ENCODE data around the gene PRPF31.

PRPF31 gene

DNA sequence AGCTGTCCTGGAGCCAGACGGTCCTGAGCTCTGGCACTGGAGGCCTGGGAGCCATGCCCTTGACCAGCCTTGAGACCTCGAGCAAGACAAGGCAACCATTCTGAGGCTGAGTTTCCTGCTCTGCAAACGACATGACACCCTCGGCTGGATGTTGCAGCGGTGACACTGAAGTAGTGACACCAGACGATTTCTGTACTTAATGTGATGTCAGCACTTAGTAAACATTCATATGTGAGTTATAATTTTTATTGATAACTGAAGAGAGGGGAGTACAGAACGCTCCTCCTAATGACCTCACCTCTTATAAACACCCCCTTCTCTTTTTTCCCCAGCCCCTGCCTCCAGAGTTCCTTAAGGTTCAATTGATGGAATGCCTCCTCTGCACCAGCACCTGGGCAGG, 7.1 kb upstream of the PRPF31 start:
- DNase-seq = no peak

GRCh38 chr19:54109651-54110050, 5.9 kb upstream of the PRPF31 start:
- DNase-seq = no peak

DNA sequence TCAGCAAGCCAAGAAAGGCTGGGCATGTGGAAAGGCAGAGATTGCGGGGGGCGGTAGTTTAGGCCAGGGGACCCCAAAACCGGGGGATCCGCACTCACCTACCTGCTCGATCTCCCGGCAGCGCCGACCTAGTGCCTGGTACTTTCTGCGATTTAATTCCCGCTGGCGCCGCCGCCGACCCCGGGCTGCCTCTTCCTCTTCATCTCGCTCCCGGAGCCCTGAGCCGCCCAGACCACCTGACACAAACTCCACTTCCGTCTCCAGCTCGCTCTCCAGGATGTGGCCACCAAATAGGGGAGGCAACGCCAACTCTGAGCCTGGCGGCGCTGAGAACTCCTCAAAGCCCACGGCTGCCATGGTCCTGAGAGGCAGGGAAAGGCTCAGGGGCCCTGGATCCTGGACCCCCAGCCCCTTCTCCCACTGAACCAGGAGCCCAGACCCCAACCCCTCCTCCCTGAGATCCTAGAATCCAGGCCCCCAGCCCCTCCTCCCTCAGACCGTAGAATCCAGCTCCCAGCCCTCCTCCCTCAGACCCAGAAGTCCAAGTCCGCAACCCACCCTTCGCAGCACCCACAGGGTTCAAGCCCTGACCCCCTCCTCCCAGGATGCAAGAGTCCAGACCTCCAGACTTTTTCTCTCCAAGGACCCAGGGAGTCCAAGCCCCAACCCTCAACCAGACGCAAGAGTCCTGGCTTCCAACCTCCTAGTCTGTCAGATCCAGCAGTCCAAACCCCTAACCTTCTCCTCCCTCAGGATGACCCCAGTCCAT, 1.0 kb upstream of the PRPF31 start:
- DNase-seq = no peak

- no peak for DNase-seq
These were observed 5.7 kb downstream of the PRPF31 start for GRCh38 chr19:54121259-54121658.

GRCh38 chr19:54123682-54124081, 8.1 kb downstream of the PRPF31 start:
- DNase-seq = no peak

DNA sequence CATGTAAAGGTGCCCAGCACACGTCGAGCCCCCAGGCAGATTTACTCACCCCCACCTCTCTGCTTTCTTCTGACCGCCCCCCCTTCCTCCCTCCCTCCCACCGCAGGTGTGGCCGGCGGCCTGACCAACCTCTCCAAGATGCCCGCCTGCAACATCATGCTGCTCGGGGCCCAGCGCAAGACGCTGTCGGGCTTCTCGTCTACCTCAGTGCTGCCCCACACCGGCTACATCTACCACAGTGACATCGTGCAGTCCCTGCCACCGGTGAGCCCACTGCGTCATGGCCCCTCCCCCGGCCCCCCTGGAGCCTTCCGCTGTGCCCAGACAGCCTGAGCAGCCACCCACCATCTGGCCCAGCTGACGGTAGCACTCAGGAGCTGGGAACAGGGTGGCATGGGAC, 8.8 kb downstream of the PRPF31 start:
- no peak for DNase-seq

GRCh38 chr19:54125713-54126112, 10.2 kb downstream of the PRPF31 start:
- DNase-seq = no peak

DNA sequence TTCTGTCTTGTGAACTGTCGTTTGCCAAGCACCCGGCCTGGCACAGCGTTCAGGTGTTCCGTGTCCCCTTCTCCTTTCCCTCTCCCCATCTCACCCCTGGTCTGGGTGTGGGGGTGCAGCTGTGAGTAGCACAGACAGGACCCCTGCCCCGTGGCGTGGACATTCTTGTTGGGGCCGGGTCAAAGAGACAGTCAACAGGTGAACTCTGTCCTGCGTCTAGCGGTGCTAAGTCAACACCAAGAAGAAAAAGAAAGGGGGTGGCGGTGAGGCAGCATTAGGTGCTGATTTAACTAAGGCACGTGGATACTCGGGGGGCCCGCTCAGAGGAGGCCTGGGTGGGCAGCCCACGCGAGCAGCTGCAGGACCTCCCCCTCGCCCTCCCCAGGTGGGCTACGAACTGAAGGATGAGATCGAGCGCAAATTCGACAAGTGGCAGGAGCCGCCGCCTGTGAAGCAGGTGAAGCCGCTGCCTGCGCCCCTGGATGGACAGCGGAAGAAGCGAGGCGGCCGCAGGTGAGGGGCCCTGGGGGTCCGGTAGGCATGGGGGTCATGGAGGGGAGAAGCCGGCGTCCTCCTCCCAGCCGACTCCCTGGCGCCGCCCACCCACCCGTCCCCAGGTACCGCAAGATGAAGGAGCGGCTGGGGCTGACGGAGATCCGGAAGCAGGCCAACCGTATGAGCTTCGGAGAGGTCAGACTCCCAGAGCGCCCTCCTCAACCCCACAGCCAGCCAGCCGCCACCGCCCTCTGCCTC, 12.3 kb downstream of the PRPF31 start:
- no peak for DNase-seq

DNA sequence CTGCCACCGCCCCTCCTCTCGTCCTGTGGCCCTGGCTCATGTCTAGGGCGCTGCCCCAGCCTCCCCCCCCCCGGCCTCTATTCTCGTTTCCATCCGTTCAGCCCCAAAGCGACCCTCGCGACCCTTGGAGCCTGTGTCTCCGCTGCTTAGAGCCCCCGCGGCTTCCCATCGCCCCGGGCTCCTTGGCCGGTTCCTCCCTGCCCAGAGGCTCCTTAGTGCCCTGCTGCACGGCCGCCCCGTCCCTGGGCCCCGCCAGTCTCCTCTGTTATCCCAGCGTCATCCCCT, 12.8 kb downstream of the PRPF31 start:
- DNase-seq = no peak

- no peak for DNase-seq
These were observed 13.5 kb downstream of the PRPF31 start for GRCh38 chr19:54128796-54129616.

- DNase-seq = no peak
These were observed 14.1 kb downstream of the PRPF31 start for GRCh38 chr19:54129617-54129996.

DNA sequence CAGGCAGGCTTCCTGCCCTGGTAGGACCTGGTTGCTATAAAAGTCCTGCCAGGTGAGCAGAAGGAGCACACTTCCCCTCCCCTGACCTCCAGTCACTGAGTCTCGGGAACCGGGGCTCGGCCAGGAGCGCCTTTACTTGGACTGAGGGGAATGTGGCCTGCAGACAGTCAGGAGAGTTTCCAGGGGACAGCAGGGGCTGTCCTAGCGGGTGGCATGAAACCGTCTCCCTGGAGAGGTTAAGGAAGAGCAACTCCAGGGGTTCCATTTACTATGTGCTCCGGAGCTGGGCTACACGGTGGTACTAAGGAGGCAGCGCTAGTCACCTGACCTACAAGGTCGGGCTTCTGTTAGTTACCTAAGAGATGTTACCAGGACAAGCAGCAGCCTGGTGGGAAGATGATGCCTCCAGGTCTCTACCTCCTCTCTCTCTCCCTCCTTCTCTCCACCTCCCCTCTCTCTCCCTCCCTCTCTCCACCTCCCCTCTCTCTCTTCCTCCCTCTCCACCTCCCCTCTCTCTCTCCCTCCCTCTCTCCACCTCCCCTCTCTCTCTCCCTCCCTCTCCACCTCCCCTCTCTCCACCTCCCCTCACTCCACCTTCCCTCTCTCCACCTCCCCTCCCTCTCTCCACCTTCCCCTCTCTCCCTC, 17.9 kb downstream of the PRPF31 start:
- peak; percentile 59 for DNase-seq

DNA sequence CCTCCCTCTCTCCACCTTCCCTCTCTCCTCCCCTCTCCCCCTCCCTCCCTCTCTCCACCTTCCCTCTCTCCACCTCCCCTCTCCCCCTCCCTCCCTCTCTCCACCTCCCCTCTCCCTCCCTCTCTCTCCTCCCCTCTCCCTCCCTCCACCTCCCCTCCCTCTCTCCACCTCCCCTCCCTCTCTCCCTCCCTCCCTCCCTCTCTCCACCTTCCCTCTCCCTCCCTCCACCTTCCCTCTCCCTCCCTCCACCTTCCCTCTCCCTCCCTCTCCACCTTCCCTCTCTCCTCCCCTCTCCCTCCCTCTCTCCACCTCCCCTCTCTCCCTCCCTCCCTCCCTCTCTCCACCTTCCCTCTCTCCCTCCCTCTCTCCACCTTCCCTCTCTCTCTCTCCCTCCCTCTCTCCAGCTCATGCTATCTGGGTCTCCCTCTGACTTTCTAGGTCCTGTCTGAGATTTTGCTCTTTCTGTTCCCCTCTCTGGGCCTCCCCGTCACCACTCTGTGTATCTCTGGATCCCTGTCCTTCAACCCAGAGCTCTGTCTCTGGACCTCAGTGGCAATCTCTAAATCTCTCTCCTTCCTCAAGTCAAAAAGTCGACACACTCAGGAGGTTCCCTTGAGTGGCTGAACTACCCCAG, 18.5 kb downstream of the PRPF31 start:
- DNase-seq = no peak

DNA sequence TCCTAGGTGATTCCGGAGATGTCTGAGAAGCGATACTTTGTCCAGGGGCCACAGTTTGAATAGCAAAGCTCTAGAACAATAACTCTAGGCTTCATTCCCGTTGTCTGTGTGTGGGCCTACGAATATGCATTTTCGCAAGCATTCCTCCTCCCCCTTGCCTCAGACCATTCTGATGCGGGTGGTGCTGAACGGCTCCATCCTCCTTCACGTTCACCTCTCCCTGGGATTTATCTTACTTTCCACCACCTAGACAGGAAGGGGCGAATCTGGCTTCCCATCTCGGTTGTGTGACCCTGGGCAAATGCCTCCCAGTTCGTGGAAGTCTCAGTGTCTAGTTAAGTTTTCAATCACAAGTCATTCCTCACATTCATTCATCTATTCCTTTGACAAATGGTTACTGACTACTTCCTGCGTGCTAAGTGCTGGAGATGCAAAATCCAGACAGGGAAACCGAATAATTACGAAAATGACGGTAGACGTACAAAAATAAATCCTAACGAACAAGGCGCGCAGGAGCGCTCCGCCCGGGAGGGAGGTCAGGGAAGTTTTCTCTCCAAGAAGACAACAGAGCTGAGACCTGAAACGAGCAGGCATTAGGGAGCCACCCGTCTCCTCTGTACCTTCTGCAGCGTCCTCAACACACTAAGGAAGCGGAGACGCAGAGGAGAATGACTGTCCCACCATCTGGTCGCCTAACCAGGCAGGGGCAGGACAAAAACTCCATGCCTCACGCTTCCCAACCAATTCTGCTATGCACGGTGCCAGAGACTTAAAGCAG, 20.7 kb downstream of the PRPF31 start:
- DNase-seq = no peak

GRCh38 chr19:54136864-54137698, 21.5 kb downstream of the PRPF31 start:
- peak; percentile 100 for DNase-seq

GRCh38 chr19:54137699-54138488, 22.3 kb downstream of the PRPF31 start, which contains the start of gene CNOT3:
Gene CNOT3, plus strand, starts transcription at chr19:54137762. Its CDS starts 5,217 bp downstream, at chr19:54142979.
- no peak for DNase-seq

DNA sequence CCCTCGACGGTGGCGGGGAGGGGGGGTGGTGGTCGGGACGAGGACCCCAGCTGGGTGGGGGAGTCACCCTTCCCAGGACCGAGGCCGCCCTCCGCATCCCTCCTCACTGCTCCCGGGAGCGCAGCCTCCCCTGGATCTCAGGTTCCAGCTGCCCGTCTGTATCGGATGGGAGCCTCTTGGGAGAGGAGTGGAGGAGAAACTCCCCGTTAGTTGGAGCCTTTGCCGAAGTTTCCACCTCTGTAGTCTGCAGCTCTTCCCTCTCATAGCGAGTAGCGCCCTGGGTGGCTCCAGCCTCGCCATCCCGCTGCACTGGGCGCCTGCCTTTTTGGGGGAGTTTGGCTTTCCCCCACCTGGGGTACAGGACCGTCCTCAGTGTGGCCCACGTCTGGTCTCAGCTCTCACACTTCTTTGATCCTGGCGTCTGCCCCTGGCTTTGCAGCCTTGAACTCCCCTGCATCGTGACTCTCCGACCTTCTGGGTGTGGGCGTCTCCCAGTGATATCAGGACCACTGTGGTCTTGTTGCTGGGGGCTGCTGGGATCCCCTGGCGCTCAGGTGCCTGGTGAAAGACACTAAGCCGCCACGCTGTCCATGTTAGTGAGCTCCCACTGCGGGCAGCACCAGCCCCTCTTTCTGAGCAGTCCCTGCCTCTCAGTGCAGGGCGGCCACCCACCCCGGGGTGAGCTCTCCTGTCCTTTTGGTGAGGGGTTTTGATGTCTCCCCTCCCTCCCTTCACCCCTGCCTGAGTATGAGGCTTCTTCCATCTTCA, 23.1 kb downstream of the PRPF31 start:
- DNase-seq = no peak

- DNase-seq = peak; percentile 43
These were observed 25.8 kb downstream of the PRPF31 start for GRCh38 chr19:54141356-54141755.

DNA sequence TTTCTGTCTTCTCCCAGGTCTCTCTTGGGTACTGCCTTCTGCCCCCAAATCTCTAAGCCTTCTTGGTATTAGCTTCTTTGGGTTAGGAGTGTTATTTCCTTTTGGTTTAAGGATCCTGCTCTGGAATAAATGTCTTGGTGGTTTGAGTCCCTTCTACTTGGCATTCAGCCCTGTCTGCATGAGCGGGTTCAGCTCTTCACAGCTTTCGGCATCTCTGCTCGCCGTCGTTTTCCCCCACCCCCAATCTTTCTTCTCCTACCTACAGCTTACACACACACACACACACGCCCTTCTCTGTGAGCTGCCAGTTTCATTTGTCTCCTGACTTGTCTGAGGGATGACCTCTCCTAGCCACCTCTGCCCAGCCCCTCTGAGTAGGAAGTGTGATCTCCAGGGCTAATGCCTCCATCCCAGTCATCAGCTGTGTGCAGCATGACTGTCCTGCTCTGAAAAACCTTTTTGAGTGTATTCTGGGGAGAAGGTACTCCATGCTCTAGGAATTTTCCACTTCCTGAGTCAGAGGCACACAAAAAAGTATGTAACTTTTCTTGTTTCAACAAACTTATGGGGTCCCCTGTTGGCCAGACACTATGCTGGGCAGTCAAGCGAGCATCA, 26.7 kb downstream of the PRPF31 start:
- no peak for DNase-seq
